Heart left ventricle (tissue), 16 donors: ENCODE results near the gene CEP63. TPM values are rescaled to one million over a fixed set of nuclear protein-coding genes. Genes with fewer than 3 reads are reported as not detected.
A peak's percentile ranks its signal among the peaks of the same experiment; 100 is the strongest.

Experiments used
- ATAC-seq, 4 donors: fragments of 200-7000 bp; cut with Tn5 transposase; one replicate each; pipeline ENCODE4 v1.9.1; 2020 to 2022; ENCODE audit warnings: moderate library complexity in 4 of 4, mild to moderate bottlenecking in 3 of 4, moderate number of reproducible peaks in 1 of 4
- DNase-seq, 5 donors: peaks; one replicate each; pipeline ENCODE4 v3.0.0-alpha.2; 2020
- H3K27ac ChIP-seq, 12 donors: fragments of 200-600 bp; sonication (generic) in 4 of 12; one replicate each; pipeline versions ENCODE4 v1.5.0 to v1.8.0; 2016 to 2022; ENCODE audit warnings: mild to moderate bottlenecking in 2 of 12
- H3K27me3 ChIP-seq, 9 donors: fragments of 200-600 bp; sonication (generic) in 2 of 9; one replicate each; pipeline versions ENCODE4 v1.5.1 to v1.8.0; 2016 to 2022; ENCODE audit warnings: mild to moderate bottlenecking in 3 of 9
- H3K36me3 ChIP-seq, 9 donors: fragments of 200-600 bp; sonication (generic) in 2 of 9; one replicate each; pipeline versions ENCODE4 v1.5.0 to v1.8.0; 2018 to 2022; ENCODE audit warnings: mild to moderate bottlenecking in 2 of 9
- H3K4me1 ChIP-seq, 12 donors: fragments of 200-600 bp; sonication (generic) in 4 of 12; one replicate each; pipeline versions ENCODE4 v1.5.0 to v1.8.0; 2016 to 2022; ENCODE audit warnings: mild to moderate bottlenecking in 3 of 12
- H3K4me3 ChIP-seq, 12 donors: fragments of 200-600 bp; sonication (generic) in 4 of 12; one replicate each; pipeline versions ENCODE4 v1.5.0 to v1.8.0; 2017 to 2022; ENCODE audit warnings: mild to moderate bottlenecking in 9 of 12, moderate library complexity in 4 of 12
- H3K9me3 ChIP-seq, 12 donors: fragments of 200-600 bp; sonication (generic) in 4 of 12; one replicate each; pipeline versions ENCODE4 v1.5.0 to v1.8.0; 2016 to 2022; ENCODE audit warnings: mild to moderate bottlenecking in 1 of 12
- CTCF ChIP-seq, 12 donors: fragments of 200-600 bp; sonication (generic) in 4 of 12; IDR thresholded peaks; one replicate each; pipeline versions ENCODE4 v1.5.0 to v1.8.0; 2018 to 2022; ENCODE audit warnings: antibody characterized with exemption in 12 of 12, mild to moderate bottlenecking in 5 of 12
- POLR2A ChIP-seq, 2 donors: fragments of 450-650 bp; IDR thresholded peaks; one replicate each; pipeline ENCODE4 v1.6.1; 2017; ENCODE audit warnings: antibody characterized with exemption in 2 of 2, mild to moderate bottlenecking in 2 of 2, moderate library complexity in 2 of 2
- WGBS, 4 donors: extraction: QIAGEN DNeasy Blood & Tissue Kit in 2 of 4; methylation state at CpG; one replicate each; pipeline versions ENCODE4 v1.1.5 to v1.1.7; 2013 to 2018; 5-methylcytosine and 5-hydroxymethylcytosine counted together
- intact Hi-C, 10 donors: fragments of 100-400 bp; cut with DNase I; formaldehyde crosslinking; loops; one replicate each; pipeline versions ENCODE4 v1.11.1 to v1.14.2; 2022
- polyA plus RNA-seq, 2 donors: library from polyadenylated mRNA; stranded (reverse); fragments of 200-250 nt; gene quantifications; one replicate each; pipeline ENCODE4 v1.2.3, GENCODE V29; 2013
- total RNA-seq, 9 donors: library from RNA; depleted of rRNA in 2 of 9; stranded (reverse); fragments of >200 nt in 2 of 9; fragmentation: NEBNext Ultra II Directional in 3 of 9; extraction: Animal tissue kit (Norgen Biotek cat#: 25700) in 3 of 9; gene quantifications; one replicate each; pipeline versions ENCODE4 v1.1.0 to v1.2.4, GENCODE V29; 2016 to 2023
- donor health status: ischemic (EF 13 %, LVEDD 7.1; RV severe dilation, severe dysfunction).
- donor health status: healthy with polysubstance abuse.
- donor health status: DM: no; HTN: yes; CAD: no.
- donor health status: DM: no; HTN: no; CAD: no.
- donor health status: ischemic (EF 25% LVEDD 6.9; RV normal size, moderate dysfunction).
- donor health status: ischemic (EF 25% LVEDD 5.7; RV mildly dilated, moderate dysfunction).
- donor health status: healthy.
- donor health status: DM: yes; HTN: yes; CAD: no.
- donor health status: ischemic (EF 35%, LVEDD 5.7; RV mildly dilated, moderate dysfunction).
- donor health status: nonischemic (EF 11% LVEDD 7.7; RV severe dilation, severe dysfunction).
- donor health status: DM: yes; HTN: yes; CAD: no.
- donor health status: PGD.
- donor health status: ischemic (EF 29% LVEDD 5.4; RV normal size, mild dysfunction).
- donor health status: nonischemic (EF 23%, LVEDD 6.1; RV moderate dilation, normal function).

CEP63 gene
- total and polyA plus RNA-seq, 11 donors, result 19.1 to 35.3 (median 29.5) TPM

- Histone ChIP-seq H3K9me3 (no peaks in the 10 kb centered on the region), H3K27me3 (no peaks in the 10 kb centered on the region), H3K36me3 (peaks cover 0 to 52% (median 47%) of the 10 kb centered on the region in 9 donors), H3K4me3 (no peak overlapping the region), H3K27ac (peak overlapping the region in 5 of 12 donors; percentile 37 to 99 (median 55)), H3K4me1 (peaks cover 7 to 53% (median 37%) of the 10 kb centered on the region in 12 donors)
- TF ChIP-seq POLR2A (IDR thresholded peaks at IDR 0.05) (no peak), CTCF (IDR thresholded peaks at IDR 0.05) (no peak)
- WGBS, 4 donors, result 94 to 97% (median 96%) methylated on average over 3 of the region's 3 CpGs
- DNase-seq (no peak), ATAC-seq (no peak)
- intact Hi-C loops, result loop anchor here in 4 of 10 donors (5.0 to 10.0 kb wide), 4 partner anchors 268 to 668 kb away; no protein-coding TSS in a partner anchor
Observed at GRCh38 chr3:134482622-134483021, 3.2 kb upstream of the CEP63 start.

DNA sequence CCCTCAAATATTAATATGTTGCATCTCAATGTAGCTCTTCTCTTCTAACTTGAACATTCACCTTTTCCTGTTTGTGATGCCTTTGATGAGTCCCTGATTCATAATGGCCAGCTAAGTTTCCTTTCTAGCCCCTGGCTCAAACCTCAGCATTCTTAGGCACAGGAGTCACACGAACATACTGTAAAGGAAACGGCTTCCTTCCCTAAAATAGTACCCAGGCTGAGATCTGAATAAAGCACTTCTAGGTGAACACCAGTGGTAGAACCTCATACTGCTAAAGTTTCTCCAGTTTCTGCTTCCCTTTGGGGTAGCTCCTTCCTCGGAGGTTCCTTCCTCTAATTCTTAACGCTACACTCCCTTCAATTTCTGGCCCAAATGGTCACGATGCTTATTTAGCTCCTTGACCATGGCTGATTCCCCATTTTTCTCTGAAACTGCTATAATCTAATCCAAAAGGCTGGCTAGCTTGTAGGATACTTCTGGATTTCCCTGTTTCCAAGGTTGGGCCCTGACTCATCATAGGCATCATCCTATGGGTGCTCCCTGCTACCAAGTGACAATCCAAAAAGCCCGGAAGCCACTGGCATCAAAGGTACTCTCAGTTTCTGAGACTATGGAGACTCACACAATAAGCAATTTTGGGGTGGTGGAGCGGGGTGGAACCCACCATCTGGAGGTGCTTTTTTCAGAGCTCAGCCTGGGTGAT is 2.5 kb upstream of the CEP63 start:
- intact Hi-C loops, result loop anchor here in 4 of 10 donors (5.0 to 10.0 kb wide), 4 partner anchors 269 to 669 kb away; no protein-coding TSS in a partner anchor
- H3K36me3 ChIP-seq, result peaks cover 0 to 44% (median 39%) of the 10 kb centered on the region in 9 donors
- H3K9me3 ChIP-seq, result no peaks in the 10 kb centered on the region
- DNase-seq (no peak), ATAC-seq (no peak)
- 55 to 65% (median 62%) methylated on average over 7 of the region's 7 CpGs for WGBS, 4 donors
- peak overlapping the region in 10 of 12 donors; percentile 11 to 99 (median 44) for H3K27ac ChIP-seq
- H3K4me3 ChIP-seq, result no peak overlapping the region
- peaks cover 7 to 51% (median 39%) of the 10 kb centered on the region in 12 donors for H3K4me1 ChIP-seq
- H3K27me3 ChIP-seq, result no peaks in the 10 kb centered on the region
- TF ChIP-seq CTCF (IDR thresholded peaks at IDR 0.05), result no peak
- no peak for TF ChIP-seq POLR2A (IDR thresholded peaks at IDR 0.05)

- Histone ChIP-seq H3K4me3 (peak overlapping the region; percentile 61 to 96 (median 80)), H3K27ac (peak overlapping the region; percentile 81 to 99 (median 96)), H3K27me3 (no peaks in the 10 kb centered on the region), H3K36me3 (peaks cover 0 to 30% (median 26%) of the 10 kb centered on the region in 9 donors), H3K9me3 (no peaks in the 10 kb centered on the region), H3K4me1 (peaks cover 7 to 53% (median 36%) of the 10 kb centered on the region in 12 donors)
- TF ChIP-seq CTCF (IDR thresholded peaks at IDR 0.05) (no peak), POLR2A (IDR thresholded peaks at IDR 0.05) (no peak)
- WGBS, 4 donors, result 1 to 2% (median 1%) methylated on average over 24 of the region's 24 CpGs
- intact Hi-C loops, result loop anchor here in 3 of 10 donors (5.0 to 10.0 kb wide), 4 partner anchors 270 to 913 kb away; partner anchors contain the start of gene CDV3 (in 1 of the 3)
- DNase-seq (peak; percentile 33 to 96 (median 94)), ATAC-seq (peak; percentile 0 to 8 (median 3))
Observed at GRCh38 chr3:134485075-134485717, 661 bp upstream of the CEP63 start.

DNA sequence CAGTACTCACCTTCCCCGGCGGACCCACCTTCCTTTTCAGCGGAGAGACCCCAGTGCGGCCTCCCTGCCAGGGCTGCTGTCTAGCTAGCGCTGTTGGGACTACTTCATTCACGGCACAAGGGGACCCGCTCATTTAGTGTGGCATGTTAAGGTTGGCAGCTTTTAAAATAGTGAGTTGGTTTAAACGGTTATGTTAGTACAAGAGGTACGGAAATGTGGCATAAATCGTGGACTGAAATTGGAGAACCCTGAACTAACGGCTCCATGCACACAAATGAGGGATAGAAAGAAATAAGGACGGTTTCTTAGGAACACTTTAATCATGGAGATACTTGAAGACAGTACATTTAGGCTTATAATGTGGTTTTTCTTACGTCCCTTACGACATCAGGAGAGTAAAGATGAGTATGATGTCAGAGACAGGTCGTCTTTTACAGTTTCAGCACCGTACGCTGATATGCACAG is 752 bp downstream of the CEP63 start:
- no peak for TF ChIP-seq CTCF (IDR thresholded peaks at IDR 0.05)
- TF ChIP-seq POLR2A (IDR thresholded peaks at IDR 0.05), result no peak
- Histone ChIP-seq H3K27ac (peak overlapping the region; percentile 81 to 99 (median 96)), H3K27me3 (no peaks in the 10 kb centered on the region), H3K4me1 (peaks cover 7 to 53% (median 34%) of the 10 kb centered on the region in 12 donors), H3K9me3 (no peaks in the 10 kb centered on the region), H3K4me3 (peak overlapping the region; percentile 61 to 96 (median 80)), H3K36me3 (peaks cover 0 to 16% (median 12%) of the 10 kb centered on the region in 9 donors)
- ATAC-seq (peak in 2 of 4 donors; percentile 9 to 15), DNase-seq (no peak)
- WGBS, 4 donors, result 2 to 10% (median 3%) methylated on average over 13 to 17 of the region's 17 CpGs
- intact Hi-C loops, result loop anchor here in 3 of 10 donors (5.0 to 10.0 kb wide), 4 partner anchors 272 to 914 kb away; partner anchors contain the start of gene CDV3 (in 1 of the 3)
